ENCODE data around the gene L3MBTL4. TPM values are rescaled to one million over a fixed set of nuclear protein-coding genes. Genes with fewer than 3 reads are reported as not detected.
"Not testable (repeated sequence)": the region's sequence is repeated elsewhere in the genome, so short reads cannot be mapped to it uniquely, and the experiment has no call there.

L3MBTL4 gene
- total RNA-seq, 1 experiment from 2014 or later = 2.0 TPM

DNA sequence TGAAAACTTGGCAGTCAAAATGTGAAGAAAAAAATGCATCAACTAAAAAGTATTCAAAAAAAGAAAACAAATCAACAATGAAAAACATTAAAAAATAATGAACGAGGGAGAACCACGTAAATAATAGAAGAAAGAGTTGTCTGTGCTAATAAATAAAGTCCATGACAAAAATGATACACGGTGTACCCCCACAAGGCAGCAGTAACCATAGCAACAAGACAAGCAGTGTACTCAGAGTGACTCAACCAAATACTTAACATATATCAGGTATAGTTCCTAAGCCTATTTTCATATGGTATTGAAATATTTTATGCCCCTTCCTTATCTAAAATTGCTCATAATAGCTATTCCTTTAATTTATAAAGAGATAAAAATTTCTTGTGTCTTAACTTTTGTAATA is 357.1 kb downstream of the L3MBTL4 start:
- in situ Hi-C loops (cut with HindIII; ENCODE audit: low pct_unique_long_range_greater_than_20kb, low sequenced_read_pairs) = no loop called here
- DNase-seq (ENCODE audit: low read depth, low spot score) = no peak

DNA sequence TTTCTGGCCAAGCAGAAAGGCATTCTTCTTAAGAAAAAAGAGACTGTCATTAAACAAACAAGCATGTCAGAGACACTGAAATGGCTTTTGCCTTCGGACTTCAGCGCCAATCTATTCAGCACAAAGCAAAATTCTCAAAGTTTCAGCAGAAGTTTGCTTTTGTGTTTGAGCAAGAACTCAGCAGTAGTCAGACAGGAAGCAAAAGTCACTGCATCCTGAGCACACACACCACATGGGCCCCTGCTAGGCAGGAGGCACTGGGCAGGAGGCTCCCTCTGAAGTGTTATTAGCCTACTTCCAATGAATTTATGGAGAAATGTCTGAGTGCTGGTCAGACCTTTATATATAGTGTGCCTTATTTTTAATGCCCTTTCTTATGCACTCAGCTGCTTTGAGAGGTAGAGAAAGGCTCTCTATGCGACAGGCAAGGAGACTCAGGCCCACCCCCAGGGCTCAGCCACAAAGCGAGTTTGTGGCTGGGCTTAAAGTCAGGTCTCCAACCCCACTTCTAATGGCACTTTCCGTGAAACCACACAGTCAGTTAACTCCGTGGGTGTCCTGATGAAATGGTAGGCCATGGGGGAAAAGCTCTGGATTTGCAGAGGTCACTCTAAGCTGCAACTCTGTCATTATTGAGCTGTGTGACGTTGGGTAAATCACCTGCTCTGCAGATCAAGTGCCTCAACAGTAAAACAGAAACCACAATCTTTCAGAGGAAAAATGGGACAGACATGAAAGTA is 358.4 kb downstream of the L3MBTL4 start:
- in situ Hi-C loops (cut with HindIII; ENCODE audit: low pct_unique_long_range_greater_than_20kb, low sequenced_read_pairs) = no loop called here
- no peak for DNase-seq (ENCODE audit: low read depth, low spot score)

DNA sequence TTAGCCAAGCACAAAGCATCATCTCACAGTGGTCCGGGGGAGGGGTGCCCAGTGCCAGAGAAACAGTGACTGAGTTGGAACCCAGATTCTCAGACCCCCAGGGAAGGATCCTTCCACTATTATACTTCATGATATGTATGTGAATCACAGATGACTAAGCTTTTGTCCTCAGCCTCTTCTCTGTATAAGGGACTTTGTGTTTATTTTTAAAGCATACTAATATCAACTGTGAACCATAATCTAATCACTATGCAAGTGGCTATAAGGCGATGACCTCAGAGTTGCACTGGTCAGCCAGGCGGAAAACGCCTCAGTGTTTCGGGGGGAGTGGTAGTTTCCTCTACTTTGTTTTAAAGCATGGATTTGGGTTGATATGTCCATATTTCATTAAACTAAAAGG is 359.0 kb downstream of the L3MBTL4 start:
- in situ Hi-C loops (cut with HindIII; ENCODE audit: low pct_unique_long_range_greater_than_20kb, low sequenced_read_pairs) = no loop called here
- DNase-seq (ENCODE audit: low read depth, low spot score) = no peak

DNA sequence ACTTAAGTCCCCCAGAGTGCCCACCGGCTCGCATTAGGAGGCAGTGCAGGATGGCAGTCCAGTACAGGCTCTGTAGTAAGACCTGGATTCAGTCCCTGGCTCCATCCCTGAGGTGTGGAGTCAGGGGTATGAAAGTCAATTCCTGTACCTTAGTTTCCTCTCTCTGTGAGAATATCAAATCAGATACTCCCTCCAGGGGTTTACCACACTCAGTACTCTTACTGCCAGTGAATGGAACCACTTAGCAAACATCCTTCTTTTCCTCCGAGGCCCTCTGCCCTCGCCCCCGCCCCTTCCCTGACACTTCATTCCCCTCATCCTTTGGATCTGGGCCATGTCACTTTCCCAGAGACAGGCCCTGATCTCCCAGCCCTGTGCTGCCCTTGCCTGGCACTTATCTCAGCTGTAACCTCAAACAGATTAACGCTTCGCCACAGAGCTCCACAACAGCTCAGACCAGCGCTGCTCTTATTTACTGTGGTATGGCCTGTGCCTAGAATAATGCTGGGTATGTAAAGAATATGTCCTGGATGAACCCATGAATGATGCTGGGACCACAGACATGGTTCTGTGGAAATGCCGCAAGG is 360.4 kb downstream of the L3MBTL4 start:
- in situ Hi-C loops (cut with HindIII; ENCODE audit: low pct_unique_long_range_greater_than_20kb, low sequenced_read_pairs) = no loop called here
- no peak for DNase-seq (ENCODE audit: low read depth, low spot score)

DNA sequence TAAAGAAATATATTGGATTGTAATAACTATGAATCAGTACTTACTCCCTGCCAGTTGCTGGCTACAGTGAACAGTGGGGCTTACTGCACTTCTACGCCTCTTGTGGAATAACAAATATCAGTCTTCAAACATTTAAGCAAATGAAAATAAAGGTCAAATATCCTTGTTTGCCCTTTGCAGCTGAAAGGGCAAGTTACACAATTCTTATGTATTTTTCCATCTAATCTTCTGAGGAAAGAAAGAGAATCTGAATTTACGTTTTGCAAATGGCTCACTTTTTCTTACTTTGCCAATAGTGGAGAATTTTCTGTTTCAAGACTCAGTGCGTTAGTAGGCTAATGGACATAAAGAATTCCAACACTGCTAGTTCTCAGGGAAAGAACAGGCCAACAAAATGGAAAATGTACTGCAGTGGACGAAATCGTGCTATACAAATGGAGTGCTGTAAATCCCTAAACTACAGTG is 362.2 kb downstream of the L3MBTL4 start:
- in situ Hi-C loops (cut with HindIII; ENCODE audit: low pct_unique_long_range_greater_than_20kb, low sequenced_read_pairs) = no loop called here
- no peak for DNase-seq (ENCODE audit: low read depth, low spot score)

DNA sequence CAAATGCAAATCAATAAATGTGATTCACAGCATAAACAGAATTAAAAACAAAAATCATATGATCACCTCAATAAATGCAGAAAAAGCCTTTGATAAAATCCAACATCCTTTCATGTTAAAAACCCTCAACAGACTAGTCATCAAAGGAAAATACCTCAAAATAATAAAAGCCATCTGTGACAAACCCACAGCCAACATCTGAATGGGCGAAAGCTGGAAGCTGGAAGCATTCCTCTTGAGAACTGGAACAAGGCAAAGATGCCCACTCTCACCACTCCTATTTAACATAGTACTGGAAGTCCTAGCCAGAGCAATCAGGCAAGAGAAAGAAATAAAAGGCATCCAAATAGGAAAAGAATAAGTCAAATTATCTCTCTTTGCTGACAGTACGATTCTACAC is 367.1 kb downstream of the L3MBTL4 start:
- in situ Hi-C loops (cut with HindIII; ENCODE audit: low pct_unique_long_range_greater_than_20kb, low sequenced_read_pairs); DNase-seq (ENCODE audit: low read depth, low spot score): not testable (repeated sequence)

DNA sequence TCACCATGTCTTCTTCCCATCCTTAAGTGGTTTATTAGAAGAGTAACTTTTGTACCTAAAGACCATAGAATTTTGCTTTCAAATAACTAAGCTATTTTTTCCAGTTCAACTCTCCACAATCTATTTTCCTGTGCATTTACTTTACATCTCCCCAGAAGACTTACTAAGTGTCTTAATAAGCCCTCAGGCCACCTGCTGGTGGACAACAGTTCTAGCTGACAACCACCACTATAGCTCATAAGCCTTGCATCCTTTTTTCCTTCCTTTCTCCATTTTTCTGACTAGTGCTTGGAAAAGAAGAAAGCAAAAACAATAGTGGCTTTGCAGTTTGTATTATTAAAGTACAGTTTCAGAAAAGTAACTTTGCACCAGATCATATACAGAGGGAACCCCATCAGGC is 369.9 kb downstream of the L3MBTL4 start:
- in situ Hi-C loops (cut with HindIII; ENCODE audit: low pct_unique_long_range_greater_than_20kb, low sequenced_read_pairs) = no loop called here
- no peak for DNase-seq (ENCODE audit: low read depth, low spot score)

DNA sequence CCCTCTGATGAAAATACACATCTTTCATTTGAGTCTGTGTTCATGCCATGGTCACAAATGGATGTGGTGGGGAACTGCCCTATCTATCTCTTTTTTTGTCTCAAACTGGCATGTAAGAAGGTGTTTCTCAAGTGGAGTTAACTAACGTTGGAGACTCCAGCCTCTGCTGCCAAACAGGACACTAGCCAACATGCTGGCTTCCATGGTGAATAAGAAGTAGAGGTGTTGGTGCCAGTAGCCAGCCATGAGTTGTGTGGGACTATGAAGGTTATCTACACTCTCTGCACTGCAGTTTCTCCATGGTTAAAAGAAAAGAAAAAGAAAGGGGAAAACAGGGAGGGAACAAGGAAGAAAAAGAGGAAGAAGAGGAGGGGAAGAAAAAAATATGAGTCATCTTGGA is 370.4 kb downstream of the L3MBTL4 start:
- in situ Hi-C loops (cut with HindIII; ENCODE audit: low pct_unique_long_range_greater_than_20kb, low sequenced_read_pairs) = no loop called here

DNA sequence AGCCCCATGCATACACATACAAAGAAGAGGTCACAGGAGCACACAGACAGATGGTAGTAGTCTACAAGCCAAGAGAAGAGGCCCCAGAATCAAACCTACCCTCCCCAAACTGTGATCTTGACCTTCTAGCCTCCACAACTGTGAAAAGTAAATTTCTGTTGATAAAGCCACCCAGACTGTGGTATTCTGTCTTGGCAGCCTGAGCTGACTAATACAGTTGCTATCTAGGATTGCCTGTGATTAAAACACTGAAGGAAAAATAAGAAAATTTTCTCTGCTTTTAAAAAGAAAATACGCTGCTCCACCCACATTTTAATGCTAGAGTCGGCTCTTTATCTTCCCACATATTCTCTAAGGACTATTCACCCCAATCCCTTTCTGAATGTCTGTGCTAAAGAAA is 375.7 kb downstream of the L3MBTL4 start:
- in situ Hi-C loops (cut with HindIII; ENCODE audit: low pct_unique_long_range_greater_than_20kb, low sequenced_read_pairs) = no loop called here
- DNase-seq (ENCODE audit: low read depth, low spot score) = no peak

More for the DNA sequence above, 370.4 kb downstream of the L3MBTL4 start:
- no peak for DNase-seq (ENCODE audit: low read depth, low spot score)

DNA sequence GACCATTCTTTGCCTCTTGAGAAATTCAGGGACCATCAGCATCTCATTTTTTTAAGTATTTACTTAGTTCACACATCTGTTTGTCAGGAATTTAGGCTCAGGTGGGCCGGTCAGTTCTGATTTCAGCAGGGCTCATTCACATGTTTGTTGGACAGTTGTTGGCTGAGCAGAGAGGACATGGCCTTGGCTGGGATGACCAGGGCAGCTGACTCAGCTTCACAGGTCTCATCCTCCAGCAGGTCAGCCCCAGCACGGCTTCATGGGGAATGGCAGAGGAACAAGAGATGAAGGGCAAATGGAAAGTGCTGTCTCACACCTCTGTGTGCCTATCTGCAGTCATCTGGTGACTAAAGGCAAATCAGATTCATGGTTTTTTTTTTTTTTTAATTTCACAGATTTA is 383.3 kb downstream of the L3MBTL4 start:
- no peak for DNase-seq (ENCODE audit: low read depth, low spot score)
- in situ Hi-C loops (cut with HindIII; ENCODE audit: low pct_unique_long_range_greater_than_20kb, low sequenced_read_pairs) = no loop called here

DNA sequence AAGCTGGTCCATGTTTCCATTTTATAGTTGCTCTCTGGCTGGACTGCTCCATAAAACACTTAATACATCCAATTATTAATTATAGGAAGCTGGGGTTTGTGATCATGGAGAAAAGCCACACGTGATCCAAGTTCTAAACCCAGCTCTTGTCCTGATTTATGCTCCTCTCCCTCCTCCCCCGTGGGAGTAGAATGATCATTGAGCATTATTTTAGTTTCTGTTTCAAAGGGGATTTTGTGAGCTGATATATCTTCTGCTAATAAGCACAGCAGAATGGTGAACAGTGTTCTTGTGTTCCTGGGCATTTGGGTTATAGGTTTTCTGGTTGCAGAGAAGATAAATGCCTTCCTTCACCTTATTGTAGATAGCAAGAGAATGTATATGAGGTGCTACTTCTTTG is 383.7 kb downstream of the L3MBTL4 start:
- in situ Hi-C loops (cut with HindIII; ENCODE audit: low pct_unique_long_range_greater_than_20kb, low sequenced_read_pairs) = no loop called here
- DNase-seq (ENCODE audit: low read depth, low spot score) = no peak

DNA sequence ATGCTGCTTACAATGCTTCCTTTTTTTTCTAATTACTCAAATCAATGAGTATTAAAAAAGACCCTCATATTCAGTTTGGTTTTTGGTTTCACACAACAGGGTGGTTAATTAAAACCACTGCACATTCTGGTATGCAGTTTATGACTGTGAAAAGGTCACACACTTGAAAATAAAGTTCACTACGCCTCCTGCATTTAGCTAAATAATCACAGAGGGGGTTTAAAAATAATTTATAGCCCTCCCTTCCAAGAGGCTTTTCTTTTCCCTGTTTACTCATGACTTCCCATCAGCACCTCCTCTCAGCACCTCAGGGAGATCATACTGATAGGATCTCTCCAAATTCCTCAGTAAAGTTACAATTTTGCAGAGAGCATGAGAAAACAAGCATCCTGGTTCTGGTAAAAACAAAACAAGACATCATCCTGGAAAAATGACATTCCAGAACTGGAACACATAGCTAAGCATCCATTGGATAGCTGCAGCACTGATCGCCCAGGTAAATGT is 389.9 kb downstream of the L3MBTL4 start:
- in situ Hi-C loops (cut with HindIII; ENCODE audit: low pct_unique_long_range_greater_than_20kb, low sequenced_read_pairs) = no loop called here
- no peak for DNase-seq (ENCODE audit: low read depth, low spot score)

DNA sequence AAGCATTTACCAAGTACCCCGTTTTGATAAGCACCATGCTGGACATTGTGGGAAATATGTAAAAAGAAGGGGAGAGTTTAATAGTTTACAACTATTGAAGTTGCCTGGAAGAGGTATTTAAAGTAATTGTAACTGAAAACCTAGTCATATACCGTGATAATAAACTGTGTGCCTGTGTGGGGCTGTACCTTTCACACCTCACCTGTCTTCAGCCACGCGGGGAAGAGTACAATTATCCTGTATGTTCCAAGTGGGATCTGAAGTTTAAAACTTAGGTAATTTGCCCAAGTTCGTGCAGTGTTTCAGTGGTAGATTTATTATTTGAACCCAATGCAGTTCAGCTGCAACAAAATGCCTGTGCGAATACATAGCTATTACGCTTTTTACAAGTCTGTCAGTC is 391.2 kb downstream of the L3MBTL4 start:
- DNase-seq (ENCODE audit: low read depth, low spot score) = no peak
- in situ Hi-C loops (cut with HindIII; ENCODE audit: low pct_unique_long_range_greater_than_20kb, low sequenced_read_pairs) = no loop called here

DNA sequence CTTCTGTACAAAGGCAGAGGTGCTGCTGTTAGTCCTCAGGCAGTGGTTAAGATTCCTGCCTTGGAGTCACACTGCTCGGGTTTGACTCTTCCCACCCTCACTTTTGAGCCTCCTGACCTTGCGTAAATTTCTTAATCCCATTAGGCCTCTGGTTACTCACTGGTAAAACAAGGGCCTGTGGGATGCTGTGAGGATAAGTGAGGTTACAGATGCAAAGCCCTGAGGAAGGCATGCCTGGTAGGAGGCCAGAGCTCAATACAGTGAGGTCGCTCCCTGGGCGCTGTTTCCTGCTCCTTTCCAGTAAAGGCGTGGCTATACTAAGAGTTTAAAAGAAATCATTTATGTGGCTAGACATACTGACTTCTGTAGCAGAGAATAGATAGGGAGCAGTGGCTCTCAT is 391.9 kb downstream of the L3MBTL4 start:
- DNase-seq (ENCODE audit: low read depth, low spot score) = no peak
- in situ Hi-C loops (cut with HindIII; ENCODE audit: low pct_unique_long_range_greater_than_20kb, low sequenced_read_pairs) = no loop called here

DNA sequence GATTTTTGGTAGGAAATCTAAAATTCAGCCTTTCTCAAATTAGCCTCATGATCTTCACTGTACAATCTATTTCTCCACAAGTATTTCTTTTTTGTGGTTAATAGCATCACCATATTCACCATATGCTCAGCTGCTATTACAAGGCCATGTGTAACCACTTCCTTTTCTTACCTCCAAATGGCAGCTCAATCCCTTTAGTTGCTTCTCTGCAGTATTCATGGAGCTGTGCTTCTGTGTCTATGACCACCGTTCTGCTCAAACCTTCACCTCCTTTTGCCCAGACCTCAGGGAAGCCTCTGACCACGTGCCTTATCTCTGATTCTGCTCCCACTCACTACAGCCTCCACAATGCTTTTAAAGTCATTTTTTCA is 392.7 kb downstream of the L3MBTL4 start:
- DNase-seq (ENCODE audit: low read depth, low spot score) = no peak
- in situ Hi-C loops (cut with HindIII; ENCODE audit: low pct_unique_long_range_greater_than_20kb, low sequenced_read_pairs) = no loop called here

DNA sequence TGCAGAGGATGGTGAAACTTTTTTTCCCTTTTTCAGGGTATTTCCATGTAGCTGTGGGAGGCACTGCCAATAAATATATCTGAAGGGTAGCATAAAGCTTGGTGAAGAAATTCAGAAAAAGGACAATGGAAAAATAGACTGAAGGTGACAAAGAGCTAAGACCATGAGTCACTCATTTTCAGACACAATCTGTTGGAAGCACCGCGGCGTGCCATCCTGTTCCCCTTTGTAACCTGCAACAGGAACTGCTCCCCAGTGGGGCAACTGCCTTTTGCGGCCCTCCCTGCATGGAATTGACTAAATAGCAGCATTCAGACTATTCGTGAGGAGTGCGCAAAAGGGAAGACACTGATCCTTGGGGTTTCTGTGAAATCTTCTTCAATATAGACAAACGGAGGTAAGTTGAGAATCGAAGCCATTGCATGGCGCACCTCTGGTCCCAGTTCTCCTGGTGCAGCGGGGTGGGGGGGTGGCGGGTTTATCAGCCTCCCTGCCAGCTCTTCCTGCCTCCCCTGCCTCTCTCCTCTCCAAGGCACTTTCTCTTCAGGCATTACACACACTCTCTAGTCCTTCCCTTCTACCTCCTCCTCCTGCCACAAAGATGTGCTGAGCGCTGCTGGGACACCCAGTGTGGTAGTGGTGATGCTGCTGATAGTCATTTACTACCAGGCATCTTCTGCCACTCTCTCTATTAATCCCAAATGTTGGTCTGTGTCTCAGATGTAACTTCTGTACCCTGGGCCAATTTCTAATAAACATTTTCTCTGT is 393.2 kb downstream of the L3MBTL4 start:
- no peak for DNase-seq (ENCODE audit: low read depth, low spot score)
- in situ Hi-C loops (cut with HindIII; ENCODE audit: low pct_unique_long_range_greater_than_20kb, low sequenced_read_pairs) = no loop called here

DNA sequence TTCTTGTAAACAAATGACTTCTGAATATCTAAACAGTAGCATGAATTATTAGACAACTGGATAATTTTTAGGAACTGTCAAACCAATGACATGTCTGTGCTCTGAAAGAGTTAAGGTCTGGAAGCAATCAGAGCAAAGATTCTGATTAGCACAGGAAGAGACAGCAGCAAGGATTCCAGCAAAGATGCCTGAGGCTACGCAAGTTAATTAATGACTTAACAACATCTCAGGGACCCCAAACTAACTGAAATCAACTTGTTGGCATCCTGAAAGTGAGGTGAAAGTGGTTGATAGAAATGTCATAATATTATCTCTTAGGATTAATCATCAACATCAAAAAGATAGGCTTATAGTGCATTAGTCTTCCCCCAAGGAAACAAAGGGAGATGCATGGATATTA is 396.0 kb downstream of the L3MBTL4 start:
- in situ Hi-C loops (cut with HindIII; ENCODE audit: low pct_unique_long_range_greater_than_20kb, low sequenced_read_pairs) = no loop called here
- no peak for DNase-seq (ENCODE audit: low read depth, low spot score)

DNA sequence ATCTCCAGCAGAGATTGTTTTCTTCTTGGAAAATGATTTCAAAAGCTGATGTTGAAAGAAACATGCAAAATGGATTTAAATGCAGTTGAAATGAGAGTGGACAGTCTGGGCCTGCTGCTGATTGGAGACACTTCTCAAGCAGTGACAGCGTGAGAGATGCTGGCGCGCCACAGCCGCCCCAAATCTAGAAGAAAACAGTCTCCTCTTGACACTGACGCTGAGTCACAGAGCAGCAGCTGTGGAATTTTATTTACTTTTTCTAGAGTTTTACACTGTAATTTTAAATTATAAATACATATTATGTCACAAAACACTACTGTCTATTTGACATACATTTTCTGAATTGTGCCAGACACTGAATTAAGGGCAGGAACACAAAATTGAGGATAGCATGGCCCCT is 397.5 kb downstream of the L3MBTL4 start:
- DNase-seq (ENCODE audit: low read depth, low spot score) = no peak
- in situ Hi-C loops (cut with HindIII; ENCODE audit: low pct_unique_long_range_greater_than_20kb, low sequenced_read_pairs) = no loop called here

DNA sequence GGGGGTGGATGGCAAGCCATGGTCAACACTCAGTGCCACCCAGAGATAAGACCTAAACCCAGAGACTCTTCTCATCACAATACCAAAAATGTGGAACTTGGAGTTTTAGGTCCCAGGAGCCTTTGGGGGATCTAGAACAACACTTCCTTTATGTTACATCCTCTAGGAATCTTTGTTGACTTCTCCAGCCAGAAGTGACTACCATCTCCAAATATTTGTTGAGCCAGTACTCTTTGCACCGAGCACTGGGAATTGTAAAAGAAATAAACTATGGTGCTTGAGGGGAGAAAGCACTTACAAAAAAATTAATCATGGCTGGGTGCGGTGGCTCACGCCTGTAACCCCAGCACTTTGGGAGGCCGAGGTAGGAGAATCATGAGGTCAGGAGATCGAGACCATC is 399.3 kb downstream of the L3MBTL4 start:
- DNase-seq (ENCODE audit: low read depth, low spot score) = no peak

More for the DNA sequence above, 399.3 kb downstream of the L3MBTL4 start:
- in situ Hi-C loops (cut with HindIII; ENCODE audit: low pct_unique_long_range_greater_than_20kb, low sequenced_read_pairs) = no loop called here

Data from SK-MEL-5 (cell line).